Neural progenitor cell (in vitro differentiated cells): Measurements from ENCODE around the gene HK1.

Source experiments
- EZH2 ChIP-seq: fragments of 200-600 bp; sonication (generic); IDR thresholded peaks from 2 replicates; pipeline ENCODE4 v1.6.1; 2017; ENCODE audit warnings: antibody characterized with exemption, mild to moderate bottlenecking, moderate library complexity
- EZH2phosphoT487 ChIP-seq: fragments of 200-600 bp; sonication (generic); IDR thresholded peaks from 2 replicates; pipeline ENCODE4 v1.6.1; 2017; ENCODE audit warnings: antibody characterized with exemption
- TF ChIP-seq, protein P1 (sequence below): fragments of 200-600 bp; sonication (generic); IDR thresholded peaks from 2 replicates; pipeline ENCODE4 v1.5.1; 2017; ENCODE audit warnings: antibody characterized with exemption, mild to moderate bottlenecking

DNA sequence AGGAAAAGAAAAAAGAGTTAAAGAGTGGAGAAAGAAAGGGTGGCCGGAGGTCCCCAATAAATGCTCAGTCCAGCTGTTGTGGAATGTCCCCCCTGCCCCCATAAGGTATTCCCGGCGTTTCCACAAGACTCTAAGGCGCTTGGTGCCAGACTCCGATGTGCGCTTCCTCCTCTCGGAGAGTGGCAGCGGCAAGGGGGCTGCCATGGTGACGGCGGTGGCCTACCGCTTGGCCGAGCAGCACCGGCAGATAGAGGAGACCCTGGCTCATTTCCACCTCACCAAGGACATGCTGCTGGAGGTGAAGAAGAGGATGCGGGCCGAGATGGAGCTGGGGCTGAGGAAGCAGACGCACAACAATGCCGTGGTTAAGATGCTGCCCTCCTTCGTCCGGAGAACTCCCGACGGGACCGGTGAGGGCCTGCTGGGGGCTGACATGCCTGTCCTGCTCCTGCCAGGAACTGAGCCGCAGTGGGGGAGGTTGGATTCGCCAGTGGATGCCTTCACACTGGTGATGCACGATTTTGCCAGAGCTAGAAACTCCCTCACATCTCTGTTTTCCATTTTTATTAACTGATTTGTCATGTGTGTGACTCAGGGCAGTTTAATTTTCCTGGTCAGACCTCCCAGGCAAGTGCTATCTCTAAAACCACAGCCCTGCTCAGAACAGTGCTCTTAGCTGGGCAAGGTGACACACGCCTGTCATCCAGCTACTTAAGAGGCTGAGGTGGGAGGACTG lies 104.3 kb downstream of the HK1 start:
- TF ChIP-seq, protein P1, sequence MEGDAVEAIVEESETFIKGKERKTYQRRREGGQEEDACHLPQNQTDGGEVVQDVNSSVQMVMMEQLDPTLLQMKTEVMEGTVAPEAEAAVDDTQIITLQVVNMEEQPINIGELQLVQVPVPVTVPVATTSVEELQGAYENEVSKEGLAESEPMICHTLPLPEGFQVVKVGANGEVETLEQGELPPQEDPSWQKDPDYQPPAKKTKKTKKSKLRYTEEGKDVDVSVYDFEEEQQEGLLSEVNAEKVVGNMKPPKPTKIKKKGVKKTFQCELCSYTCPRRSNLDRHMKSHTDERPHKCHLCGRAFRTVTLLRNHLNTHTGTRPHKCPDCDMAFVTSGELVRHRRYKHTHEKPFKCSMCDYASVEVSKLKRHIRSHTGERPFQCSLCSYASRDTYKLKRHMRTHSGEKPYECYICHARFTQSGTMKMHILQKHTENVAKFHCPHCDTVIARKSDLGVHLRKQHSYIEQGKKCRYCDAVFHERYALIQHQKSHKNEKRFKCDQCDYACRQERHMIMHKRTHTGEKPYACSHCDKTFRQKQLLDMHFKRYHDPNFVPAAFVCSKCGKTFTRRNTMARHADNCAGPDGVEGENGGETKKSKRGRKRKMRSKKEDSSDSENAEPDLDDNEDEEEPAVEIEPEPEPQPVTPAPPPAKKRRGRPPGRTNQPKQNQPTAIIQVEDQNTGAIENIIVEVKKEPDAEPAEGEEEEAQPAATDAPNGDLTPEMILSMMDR = no peak
- no peak for TF ChIP-seq EZH2
- no peak for TF ChIP-seq EZH2phosphoT487
